HG03460 (cell line): ENCODE data around the gene SHC3.

ENCODE experiments used
- ATAC-seq: cut with Tn5 transposase; IDR thresholded peaks from one replicate; pipeline ENCODE4 v1.9.1; 2021; ENCODE audit not compliant: unreplicated experiment

Gene SHC3

DNA sequence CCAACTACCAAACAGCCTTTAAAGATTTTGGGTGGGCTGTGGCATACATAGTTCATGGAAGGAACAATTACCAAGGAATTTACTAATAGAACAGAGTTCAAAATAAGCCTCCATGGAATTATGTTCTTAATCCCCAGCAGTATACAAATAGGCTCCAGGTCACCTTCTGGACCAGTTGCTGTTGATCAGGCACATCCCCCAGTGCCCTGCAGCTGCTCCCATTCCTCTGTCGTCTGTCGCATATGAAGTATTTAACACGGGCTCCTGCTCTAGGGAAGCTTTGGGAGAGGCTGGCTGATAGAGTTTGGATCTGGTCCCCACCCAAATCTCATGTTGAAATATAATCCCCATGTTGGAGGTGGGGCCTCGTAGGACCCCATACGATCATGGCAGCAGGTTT is 17.8 kb downstream of the SHC3 start:
- ATAC-seq = no peak

DNA sequence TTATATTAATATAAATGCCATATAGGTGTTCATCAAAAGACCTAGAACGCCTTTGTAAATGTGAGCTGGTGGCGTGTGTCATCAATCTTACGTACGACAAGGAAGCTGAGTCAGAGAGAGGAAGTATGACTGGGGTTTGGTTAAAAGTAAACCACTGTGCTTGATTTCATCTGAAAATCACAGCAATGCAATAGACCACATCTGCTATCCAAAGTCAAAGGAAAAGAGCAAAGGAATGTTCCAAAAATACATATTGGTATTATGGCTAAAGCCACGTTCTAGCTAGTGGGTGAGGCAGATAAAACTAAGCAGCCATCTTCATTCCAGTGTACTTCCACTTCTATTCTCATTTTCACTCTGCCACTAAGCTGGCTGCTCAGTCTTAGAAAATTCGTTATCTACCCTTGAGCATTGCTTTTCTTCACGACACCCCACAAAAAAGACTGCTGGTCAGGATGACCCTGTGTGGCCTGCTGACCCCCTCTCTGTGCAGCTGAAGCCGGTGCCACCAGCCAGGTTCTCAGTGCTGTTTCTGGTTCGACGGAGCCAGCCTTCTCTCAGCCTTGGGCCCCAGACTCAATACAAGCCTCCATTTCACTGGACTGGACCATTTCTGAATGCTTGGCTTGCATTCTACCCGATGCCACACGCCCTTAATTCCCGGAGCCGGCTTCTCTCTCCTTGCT is 23.8 kb downstream of the SHC3 start:
- no peak for ATAC-seq

DNA sequence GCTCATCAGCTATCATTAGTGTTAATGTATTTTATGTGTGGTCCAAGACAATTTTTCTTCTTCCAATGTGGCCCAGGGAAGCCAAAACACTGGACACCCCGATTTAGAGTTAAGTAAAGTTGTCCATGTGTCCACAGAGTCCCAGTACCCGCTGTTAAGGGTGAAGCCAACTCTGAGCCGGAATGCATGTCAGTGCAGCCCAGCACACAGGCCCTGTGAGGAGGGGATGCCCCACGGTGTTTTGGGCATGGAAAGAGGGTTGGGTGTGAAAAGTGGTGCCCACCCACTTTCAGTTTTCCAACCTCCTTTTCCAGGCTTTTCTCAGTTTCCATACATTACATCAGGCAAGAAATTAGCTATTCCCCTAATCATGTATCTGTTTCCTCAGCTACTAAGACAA is 24.4 kb downstream of the SHC3 start:
- no peak for ATAC-seq

DNA sequence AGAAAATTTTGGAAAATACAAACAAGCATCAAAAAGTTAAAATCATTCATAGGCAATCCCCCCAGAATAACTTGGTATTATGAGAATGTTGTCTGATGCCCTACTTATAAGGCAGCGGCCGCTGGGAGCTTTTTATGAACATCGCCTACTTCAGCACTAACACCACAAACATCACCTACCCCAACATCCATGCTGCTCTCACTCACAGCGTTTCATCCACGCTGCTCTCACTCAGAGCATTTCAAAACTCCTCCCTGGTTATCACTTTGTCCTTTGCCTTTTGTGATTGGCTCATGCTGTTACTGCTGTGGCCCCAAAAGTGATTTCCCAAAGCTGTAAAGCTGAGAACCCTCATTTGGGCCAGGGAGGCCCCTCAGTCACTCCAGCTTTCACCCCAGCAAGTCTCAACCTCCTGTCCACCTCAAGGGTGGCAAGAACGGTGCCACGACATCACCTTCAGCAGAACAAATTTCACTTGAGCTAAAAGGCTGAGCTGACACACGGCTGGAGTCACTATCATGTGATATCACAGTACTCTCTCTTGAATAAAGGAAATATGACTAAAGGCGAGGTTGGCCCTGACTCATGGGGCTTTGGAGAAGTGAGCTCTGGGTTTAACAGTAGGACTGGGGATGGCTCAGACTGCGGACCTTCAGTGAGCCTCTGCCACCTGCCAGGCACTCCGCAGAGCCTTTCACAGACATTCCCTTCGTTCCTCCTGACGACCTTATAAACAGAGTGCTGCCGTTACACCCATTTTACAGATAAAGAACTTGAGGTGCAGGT is 25.2 kb downstream of the SHC3 start:
- ATAC-seq = no peak

DNA sequence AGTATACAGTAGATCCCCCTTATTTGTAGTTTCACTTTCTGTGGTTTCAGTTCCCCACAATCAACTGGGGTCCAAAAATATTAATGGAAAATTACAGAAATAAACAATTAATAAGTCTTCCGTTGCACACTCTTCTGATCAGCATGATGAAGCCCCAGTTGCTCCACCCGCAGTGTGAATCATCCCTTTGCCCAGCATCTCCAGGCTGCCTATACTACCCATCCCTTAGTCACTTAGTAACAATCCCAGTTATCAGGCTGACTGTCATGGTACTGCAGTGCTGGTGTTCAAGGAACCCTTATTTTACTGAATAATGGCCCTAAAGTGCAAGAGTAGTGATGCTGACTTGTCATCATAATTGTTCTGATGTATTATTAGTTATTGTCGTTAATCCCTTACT is 28.9 kb downstream of the SHC3 start:
- ATAC-seq = no peak

DNA sequence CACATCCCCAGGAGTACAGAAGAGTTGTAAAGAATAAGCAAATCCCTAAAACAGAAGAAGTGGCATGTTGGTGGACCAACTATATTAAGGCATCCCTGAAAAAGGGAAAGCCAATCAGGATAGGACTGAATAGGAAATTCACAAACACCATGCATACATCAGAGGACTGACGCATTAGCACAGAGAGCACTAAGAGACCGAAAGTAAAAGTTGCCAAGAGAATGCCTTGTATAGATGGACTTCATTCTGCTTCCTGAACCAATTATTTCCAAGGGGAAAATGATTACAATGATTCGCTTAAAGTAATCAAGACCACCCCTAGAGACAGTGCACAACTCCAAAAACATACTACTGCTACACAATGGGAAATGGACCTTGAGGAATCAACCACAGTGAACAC is 33.5 kb downstream of the SHC3 start:
- ATAC-seq = no peak

DNA sequence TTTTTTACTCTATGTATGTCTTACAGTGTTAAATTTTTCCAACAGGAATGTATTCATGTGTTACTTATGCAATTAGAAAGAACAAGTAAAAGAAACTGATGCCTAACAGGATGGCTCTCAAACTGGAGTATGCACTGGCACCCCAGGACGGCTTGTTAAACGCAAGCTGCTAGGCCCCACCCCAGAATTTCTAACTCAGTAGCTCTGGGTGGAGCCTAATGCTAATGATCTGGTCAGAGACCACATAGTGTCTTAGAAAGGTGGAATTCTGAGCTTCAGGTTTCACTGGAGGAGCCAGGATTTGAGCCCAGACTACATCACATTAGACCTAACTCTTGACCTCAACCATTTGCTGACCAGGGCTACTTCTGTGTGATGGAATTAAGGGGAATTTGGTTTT is 34.4 kb downstream of the SHC3 start:
- ATAC-seq = no peak

DNA sequence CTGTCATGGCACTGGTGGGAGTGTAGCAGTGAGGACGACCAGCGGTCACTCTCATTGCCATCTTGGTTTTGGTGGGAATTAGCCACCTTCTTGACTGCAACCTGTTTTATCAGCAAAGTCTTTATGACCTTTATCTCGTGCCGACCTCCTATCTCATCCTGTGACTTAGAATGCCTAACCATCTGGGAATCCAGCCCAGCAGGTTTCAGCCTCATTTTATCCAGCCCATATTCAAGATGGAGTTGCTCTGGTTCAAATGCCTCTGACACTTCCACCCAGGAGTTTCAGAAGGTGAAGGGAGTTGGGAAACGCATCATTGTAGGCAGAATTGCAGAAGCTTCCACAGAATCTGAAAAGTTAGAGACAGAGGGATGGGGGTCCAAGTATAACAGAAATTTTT is 35.4 kb downstream of the SHC3 start:
- no peak for ATAC-seq

DNA sequence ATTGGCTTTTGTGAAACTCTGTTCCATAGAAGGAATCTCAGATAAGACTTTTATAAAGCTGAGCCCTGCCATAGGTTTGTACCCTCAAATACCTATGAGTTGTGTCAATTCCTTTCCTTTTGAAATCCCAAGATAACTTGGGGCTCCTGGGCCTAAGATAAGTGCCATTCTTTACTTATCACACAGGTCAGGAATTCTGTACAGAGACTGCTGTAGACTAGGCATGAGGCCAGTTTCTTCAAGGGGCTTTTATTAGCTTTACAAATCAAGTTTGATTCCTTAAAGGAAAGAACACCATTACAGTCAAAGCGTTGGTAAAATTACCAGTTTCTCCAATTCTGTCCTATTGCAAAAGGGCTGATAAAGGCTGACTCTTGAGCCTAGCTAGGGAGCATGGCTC is 39.2 kb downstream of the SHC3 start:
- no peak for ATAC-seq

DNA sequence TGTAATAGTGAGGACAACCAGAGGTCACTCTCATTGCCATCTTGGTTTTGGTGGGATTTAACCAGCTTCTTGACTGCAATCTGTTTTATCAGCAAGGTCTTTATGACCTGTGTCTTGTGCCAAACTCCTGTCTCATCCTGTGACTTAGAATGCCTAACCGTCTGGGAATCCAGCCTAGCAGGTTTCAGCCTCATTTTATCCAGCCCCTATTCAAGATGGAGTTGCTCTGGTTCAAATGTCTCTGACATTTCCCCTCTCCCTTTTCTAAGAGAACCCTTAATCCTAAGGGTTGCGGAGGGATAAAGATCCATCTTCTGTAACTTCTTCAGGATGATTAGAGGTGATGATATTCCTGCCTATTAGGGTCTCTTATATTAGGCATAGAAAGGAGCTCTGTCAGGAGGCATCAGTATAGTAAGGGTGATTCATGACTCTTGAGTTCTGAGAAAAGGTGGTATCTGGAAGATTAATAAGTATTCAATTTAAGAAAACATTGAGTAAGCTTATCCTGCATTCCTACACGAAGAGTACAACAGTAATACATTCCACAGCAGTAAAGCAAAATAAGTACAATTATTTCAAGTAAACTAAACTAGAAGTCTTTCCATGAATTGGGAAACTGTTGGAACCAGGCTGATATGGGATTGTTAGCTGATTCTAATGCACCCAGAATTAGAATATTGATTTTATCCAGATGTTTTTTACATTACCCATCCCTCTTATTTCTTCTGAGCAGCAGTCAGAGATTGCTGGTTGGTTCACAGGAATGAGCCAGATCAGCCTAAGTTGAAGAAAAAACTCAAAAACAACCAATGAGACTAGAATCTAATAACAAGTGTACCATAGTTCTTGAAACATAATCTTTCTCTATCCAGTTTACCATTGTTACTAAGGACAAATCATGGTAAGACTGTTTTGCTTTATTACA is 39.9 kb downstream of the SHC3 start:
- no peak for ATAC-seq

DNA sequence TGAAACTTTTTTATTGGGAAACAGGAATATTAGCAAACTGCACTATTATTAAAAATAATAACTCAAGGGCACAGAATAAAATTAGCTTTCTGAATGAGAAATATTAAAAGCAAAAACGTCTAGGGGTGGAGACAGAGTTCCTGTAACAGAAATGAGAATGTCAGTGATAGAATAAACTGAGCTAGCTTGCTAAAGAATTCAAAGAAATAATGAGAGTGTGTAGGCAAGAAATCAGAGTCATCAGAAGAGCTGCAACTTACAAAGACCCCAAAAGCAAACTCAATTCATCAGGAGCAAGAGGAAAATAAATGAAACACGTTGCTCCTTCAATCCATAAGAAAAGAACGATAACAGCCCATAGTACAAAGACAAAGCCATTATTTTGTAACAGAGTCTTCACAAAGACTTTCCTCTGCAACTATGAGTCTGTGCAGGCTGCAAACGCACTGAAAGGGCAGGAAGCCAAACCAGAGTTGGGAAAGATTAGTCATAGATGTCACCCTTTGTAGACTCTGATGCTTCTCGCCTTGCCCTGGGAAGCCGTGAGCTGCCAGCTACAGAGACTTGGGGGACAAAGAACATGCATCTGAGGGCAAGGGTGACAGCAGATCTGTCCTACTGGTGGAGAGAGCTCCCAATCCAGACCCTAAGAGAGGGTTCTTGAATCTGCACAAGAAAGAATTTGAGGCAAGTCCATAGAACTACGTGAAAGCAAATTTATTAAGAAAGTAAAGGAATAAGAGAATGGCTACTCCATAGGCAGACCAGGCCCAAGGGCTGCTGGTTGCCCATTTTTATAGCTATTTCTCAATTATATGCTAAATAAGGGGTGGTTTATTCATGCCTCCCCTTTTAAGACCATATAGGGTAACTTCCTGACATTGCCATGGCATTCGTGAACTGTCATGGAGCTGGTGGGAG is 40.8 kb downstream of the SHC3 start:
- no peak for ATAC-seq

DNA sequence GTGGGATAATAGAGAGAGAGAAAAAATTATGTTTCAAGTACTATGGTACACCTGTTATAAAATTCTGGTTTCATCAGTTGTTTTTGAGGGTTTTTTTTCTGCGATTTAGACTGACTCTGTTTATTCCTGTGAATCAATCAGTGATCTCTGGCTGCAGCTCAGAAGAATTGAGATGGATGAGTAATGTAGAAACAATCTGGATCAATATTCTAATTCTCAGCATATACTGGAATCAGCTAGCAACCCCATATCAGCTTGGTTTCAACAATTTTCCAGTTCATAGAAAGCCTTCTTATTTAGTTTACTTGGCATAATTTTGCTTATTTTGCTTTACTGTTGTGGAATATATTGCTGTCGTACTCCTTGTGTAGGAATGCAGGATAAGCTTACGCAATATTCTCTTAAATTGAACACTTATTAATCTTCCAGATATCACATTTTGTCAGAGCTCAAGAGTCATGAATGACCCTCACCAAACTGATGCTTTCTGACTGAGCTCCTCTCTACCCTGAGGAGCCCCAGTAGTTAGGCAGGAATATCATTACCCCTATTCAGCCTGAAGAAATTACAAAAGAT is 42.9 kb downstream of the SHC3 start:
- no peak for ATAC-seq

DNA sequence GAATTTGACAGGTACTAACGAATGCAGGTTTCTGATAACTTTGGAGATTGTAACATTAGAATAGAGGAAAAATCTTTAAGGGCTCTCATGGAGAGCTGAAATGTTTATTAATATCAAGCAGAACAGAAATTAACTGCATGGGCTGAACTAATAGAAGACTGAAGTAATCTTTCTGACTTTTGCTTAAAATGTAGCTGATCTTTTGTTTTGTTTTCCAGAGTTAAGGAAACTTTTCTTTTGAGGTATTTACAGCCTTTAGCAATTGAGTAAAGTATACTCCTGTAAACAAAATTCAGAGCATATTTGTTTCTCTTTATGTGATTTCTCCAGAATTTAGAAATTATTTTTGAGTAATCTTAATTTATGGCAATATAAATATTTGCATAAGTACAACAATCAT is 43.9 kb downstream of the SHC3 start:
- no peak for ATAC-seq

DNA sequence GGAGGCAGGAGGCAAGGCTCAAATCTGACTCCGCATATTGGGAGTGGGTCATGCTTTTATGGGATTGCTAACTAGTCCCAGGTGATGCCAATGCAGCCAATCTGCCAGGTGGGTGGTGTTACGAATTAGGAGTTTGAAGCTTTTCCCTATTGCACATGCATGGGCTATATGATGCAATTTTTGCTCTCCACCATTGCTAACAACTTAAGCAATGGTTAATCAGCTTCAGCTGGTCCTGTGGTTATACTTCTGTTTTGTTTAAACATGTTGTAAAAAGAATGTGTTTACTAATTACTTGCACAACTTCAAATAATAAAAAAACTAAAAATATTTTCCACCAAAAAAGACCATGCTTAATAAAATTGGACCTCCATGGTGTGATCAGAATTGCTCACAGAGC is 55.7 kb downstream of the SHC3 start:
- ATAC-seq = no peak

DNA sequence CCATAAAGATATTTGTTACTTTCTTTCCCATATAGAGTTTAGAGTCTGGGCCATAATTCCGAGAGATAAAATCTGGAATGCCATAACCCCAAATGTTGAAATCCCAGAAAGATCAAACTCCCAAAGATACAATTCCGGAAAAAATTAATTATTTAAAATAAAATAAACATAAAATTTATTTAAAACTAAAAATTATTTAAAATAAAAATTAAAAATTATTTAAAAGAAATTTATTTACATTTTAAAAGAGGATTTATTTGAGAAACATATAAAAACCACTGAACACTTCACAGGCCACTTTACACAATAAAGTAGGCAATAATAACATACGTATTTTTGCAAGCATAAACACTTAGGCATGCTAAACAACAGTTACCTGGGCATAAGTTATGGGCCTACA is 57.9 kb downstream of the SHC3 start:
- no peak for ATAC-seq

DNA sequence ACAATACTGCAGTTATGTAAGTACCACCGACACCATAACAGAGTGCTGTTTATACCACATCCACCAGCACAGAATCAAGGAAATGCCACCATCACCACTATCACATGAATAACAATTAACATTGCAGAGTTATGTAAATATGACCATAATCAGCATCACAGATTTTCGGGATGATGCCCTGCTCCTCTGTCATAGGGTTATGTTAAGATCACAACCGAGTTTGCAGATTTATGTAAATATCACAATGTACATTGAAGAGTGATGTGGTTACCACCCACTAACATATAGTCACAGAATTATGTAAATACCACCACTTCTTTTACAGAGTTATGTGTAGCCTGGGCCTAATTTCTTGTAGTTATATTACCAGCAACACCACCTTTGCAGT is 61.8 kb downstream of the SHC3 start:
- ATAC-seq = no peak

DNA sequence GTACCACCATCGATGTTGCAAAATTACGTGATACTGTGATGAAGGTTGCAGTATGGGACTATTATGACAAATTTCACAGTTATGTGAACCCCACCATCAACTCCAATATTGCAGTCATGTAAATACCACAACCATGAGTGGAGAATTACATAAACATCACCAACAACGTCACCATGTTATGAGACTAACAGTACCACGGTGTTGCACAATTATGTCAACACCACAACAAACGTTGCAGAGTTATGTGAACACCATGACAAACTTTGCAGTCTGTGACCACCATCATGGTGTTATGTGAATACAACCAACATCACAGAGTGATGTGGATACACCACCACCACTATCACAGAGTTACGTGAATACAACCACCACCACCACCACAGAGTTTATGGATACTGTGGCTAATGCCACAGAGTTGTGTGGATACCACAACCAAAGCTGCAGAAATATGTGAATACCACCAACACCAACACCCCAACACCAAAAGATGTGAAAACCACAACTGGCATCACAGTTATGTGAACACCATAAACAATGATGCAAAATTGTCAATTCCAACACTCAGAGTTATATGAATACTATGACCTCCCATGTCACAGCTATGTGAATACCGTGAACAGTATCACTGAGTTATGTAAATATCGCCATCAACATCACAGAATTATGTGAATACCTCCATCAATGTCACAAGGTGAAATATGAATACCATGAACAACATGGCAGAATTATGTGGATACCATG is 62.4 kb downstream of the SHC3 start:
- no peak for ATAC-seq

DNA sequence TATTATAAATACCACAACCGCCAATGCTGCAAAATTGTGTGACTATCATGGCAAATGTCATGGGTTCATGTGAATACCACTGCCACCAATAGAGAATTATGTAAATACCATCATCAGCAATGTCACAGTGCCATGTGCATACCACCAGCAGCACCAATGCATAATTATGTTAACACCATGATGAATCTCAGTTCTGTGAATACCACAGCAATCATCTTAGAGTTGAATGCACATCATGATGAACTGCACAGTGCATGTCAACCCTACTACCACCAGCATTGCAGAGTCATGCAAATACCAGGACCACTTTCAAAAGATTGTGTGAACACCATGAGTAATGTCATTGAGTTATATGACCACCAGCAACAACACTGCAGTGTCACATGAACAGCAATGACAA is 63.2 kb downstream of the SHC3 start:
- ATAC-seq = no peak

DNA sequence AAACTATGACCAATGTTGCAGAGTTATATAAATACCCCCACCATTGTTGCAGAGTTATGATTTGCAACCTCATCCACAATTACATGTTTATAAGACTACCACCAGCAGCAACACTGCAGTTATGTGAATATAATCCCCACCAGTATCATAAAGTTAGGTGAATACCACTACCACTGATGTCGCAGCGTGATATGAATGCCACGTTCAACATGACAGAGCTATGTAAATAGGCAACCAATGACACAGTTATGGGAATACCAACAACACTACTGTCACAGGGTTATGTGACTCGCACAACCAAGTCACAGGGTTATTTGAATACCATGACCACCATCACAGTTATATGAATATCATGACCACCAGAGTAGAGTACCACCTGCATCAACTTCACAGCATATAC is 63.9 kb downstream of the SHC3 start:
- ATAC-seq = no peak

DNA sequence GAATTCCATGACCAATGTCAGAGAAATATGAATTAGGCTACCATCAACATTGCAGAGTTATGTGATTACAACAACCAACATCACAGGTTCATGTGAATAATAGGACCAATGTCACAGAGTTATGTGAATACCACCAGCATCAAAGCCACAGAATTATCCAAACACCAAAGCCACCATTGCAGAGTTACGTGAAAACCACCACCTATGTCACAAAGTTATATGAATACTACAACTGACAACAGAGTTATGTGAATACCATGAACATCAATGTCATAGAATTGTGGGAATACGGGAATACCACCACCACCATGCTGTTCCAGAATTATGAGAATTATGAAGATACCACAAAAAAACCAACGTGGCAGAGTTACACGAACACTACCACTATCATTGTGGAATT is 64.8 kb downstream of the SHC3 start:
- no peak for ATAC-seq
